NCI-H345 treated with DMSO at 0.1 percent for 48 hours (cell line): Measurements from ENCODE around the gene OR2C1.
A peak's percentile ranks its signal among the peaks of the same experiment; 100 is the strongest.

Source experiments
- DNase-seq: peaks from one replicate; lab custom pipeline; 2025; ENCODE audit not compliant: unreplicated experiment; lab: John Stamatoyannopoulos, UW

Gene OR2C1

GRCh38 chr16:3389663-3390338 is 34.1 kb downstream of the OR2C1 start:
- no peak for DNase-seq

GRCh38 chr16:3400446-3400778 is 44.7 kb downstream of the OR2C1 start:
- no peak for DNase-seq

GRCh38 chr16:3400779-3401688 is 45.3 kb downstream of the OR2C1 start, which contains the start of the genes ZNF174 and ZSCAN32:
Gene ZNF174 (plus strand): TSS chr16:3401215. CDS start chr16:3402005, 790 bp downstream.
Gene ZSCAN32 (minus strand): TSS chr16:3401004. CDS start chr16:3397557, 3,447 bp downstream.
- DNase-seq: peak; percentile 98

GRCh38 chr16:3401719-3402397 is 46.2 kb downstream of the OR2C1 start:
- no peak for DNase-seq
